ENCODE results near the gene LRCH4.
"Not testable (repeated sequence)": the region's sequence is repeated elsewhere in the genome, so short reads cannot be mapped to it uniquely, and the experiment has no call there.

The LRCH4 gene

DNA sequence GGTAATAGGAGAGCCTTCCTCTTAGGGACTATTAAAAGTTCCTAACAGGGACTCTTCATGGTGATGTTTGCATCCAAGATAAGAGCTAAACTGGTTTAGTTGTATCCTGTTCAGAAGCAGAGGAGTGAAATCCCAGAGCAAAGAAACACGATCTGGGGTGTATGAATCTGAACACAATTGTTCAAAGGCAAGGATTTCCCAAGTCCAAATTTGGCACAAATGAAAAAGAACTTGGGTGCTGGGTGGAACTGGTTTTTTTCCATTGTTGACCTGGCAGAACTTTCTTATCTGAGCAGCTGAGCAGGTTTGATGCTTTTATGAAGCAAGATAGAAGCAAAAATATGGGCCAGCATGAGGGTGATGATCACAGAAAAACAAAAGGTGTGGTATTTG, 41.0 kb downstream of the LRCH4 start:
- DNase-seq (ENCODE audit: low read depth) = no peak

DNA sequence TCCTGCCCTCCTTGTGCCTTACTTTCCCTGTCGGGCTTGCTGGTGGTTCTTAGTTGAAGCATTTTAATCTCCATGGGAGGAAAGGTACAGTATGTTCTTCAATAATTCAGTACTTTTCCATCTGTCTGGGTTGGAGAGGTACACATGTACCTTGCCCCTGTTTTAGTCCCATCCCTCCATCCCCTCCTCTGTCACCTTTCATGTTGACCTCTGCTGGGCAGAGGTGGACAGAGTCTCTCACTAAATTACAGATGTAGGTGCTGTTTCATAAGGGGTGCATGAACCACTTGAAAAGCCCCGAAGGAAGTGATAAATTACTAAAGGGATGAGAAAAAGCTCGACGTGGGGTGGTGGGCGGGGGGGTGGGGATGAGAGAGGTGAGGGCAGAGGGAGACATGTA, 41.5 kb downstream of the LRCH4 start:
- no peak for DNase-seq (ENCODE audit: low read depth)

DNA sequence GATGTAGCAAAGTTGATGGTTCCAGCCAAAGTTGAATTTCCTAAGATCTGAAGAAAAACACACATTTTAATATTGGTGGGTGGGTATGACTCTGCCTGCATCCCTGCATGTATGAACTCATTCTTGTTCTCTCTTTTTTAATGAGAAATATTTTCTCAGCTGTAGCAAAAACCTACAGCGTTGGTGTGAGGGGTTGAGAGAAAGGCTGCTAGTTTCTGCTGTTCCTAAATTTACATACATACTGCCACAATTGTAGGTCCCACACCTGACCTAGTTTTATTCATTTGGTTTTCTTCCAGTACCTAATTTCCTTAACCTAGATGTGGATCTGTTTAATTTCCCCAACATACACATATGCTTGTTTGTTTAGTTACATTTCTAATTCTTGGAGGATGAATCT, 42.3 kb downstream of the LRCH4 start:
- DNase-seq (ENCODE audit: low read depth) = no peak

DNA sequence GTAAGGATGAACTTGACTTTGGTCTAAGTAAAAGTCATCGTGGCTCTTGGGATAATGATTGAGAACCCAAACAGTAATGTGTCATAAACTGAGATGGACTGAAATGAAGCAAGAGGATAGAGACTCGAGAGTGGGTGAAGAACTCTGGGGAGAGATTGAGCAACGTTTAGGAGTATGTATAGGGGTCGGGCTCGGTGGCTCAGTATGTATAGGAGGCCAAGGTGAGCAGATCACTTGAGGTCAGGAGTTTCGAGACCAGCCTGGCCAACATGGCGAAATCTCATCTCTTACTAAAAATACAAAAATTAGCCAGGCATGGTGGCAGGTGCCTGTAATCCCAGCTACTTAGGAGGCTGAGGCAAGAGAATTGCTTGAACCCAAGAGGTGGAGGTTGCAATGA, 44.6 kb downstream of the LRCH4 start:
- DNase-seq (ENCODE audit: low read depth) = not testable (repeated sequence)

DNA sequence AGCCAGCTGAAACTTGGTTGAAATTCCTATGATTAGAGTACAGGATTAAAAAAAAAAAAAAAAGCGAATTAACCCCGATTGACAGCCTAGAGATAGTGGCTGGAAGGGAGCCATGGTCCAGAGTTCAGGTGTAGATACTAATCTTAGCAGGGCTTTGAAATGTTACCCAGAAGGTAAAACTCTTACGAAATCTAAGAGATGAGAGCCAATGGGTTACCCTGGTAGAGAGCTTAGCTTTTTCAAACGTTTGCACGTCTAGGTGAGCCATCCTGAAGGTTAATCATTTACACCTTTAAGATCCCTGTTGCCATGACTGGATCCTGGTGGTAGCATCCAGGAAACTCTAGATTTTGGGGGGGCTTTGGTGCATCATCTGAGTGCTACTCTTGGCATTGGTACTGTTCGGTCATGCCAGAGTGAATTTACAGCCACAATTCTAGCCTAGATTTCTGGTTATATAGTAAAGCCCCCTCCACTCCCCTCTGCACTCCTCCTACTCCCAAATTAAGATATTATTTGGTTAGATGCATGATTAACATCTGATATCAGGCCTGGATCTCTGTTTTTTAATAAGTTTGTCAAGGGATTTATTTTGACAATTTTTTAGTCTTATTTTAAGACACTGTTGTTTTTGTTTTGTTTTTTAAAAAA, 45.7 kb downstream of the LRCH4 start:
- DNase-seq (ENCODE audit: low read depth) = no peak

DNA sequence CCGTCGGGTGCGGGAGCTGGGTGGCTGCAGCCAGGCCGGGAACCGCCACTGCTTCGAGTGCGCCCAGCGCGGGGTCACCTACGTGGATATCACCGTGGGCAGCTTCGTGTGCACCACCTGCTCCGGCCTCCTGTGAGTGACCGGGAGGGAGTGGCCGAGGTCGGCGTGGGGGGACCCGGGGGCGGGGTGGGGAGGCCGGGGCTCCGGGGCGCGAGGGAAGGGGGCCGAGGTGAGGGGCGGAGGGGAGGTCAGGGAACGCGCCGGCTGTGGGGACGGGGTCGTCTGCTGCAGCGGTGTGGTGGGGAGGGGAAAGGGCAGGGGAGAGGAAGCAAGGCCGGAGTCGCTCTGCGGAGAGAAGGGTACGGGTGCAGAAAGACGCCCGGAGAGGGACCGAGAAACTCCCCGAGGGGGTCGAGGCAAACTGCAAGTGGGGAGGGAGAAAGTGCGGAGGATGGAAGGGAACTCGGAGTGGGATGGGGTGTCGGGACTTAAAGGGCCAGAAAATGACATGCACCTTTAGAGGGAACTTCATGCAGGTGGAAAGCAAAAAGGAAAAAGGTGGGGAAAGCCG, 46.4 kb downstream of the LRCH4 start:
- no peak for DNase-seq (ENCODE audit: low read depth)

DNA sequence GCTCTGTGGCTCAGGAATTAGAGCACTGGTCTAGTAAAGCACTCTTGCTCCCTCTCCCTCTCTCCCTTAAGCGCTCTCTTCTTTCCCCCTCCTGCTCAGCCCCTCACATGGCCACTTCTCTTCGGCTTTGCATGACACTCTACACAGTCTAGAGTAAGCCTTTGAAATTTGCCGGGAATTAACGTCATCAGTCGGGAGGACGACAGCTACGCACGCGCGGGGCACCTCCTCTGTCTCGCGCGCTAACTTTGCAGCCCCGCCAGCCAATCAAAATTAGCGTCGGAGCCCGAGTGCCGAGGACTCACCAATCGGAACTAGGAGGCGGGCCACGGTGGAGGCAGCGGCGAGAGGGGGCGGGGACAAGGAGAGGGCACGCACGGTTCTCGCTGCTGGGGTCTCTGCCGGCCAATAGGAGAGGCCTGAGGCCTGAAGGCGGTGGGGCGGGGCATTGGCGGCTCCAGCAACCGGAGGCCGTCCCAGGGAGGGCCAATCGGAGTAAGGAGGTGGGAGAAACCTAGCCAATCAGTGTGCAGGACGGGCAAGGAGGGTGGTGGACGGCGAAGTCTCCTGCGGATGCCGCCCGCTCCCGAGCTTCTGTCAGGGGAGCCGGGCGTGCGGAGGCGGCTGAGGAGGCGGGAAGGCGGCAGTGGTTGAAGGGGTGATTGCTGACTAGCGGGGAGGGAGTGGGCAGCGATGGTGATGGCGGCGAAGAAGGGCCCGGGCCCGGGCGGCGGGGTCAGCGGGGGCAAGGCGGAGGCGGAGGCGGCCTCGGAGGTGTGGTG, 47.1 kb downstream of the LRCH4 start, which contains the start of gene AGFG2:
Gene AGFG2 (plus strand): TSS at position 550 of the 782 bp plus-strand sequence. CDS start 144 bp downstream, at position 694.
- DNase-seq (ENCODE audit: low read depth) = peak; percentile 100

DNA sequence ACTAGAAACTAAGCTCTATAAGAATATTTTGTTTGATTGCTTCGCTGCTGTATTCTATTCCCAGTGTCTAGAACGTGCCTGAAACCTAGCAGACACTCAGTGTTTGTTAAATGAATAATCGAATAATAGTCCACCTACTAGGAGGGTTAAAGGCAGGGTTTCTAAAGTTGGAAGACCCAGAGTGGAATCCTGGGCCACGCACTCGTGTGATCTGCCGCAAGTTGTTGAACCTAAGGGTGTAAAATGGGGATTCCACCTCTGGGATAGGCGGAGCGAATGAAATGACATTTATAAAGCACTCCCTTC, 47.6 kb downstream of the LRCH4 start:
- no peak for DNase-seq (ENCODE audit: low read depth)

DNA sequence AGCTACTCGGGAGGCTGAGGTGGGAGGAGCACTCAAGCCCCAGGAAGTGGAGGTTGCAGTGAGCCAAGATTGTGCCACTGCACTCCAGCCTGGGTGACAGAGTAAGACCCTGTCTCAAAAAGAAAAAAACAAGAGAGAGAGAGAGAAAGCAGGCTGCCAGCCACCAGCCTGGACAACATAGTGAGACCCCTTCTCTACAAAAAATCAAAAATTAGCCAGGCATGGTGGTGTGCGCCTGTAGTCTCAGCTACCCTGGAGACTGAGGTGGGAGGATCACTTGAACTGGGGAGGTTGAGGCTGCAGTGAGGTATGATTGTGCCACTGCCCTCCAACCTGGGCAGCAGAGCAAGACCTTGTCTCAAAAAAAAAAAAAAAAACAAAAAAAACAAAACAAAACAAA, 49.2 kb downstream of the LRCH4 start:
- not testable (repeated sequence) for DNase-seq (ENCODE audit: low read depth)

DNA sequence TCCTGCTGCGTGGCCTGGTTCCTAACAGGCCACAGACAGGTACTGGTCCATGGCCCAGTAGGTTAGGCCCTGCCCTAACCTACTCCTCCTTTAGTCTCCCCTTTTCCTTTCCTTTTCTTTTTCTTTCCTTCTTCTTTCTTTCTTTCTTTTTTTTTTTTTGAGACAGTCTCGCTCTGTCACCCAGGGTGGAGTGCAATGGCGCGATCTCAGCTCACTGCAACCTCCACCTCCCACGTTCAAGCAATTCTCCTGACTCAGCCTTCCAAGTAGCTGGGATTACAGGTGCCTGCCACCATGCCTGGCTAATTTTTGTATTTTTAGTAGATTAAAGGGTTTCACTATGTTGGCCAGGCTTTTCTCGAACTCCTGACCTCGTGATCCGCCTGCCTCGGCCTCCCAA, 49.9 kb downstream of the LRCH4 start:
- not testable (repeated sequence) for DNase-seq (ENCODE audit: low read depth)

DNA sequence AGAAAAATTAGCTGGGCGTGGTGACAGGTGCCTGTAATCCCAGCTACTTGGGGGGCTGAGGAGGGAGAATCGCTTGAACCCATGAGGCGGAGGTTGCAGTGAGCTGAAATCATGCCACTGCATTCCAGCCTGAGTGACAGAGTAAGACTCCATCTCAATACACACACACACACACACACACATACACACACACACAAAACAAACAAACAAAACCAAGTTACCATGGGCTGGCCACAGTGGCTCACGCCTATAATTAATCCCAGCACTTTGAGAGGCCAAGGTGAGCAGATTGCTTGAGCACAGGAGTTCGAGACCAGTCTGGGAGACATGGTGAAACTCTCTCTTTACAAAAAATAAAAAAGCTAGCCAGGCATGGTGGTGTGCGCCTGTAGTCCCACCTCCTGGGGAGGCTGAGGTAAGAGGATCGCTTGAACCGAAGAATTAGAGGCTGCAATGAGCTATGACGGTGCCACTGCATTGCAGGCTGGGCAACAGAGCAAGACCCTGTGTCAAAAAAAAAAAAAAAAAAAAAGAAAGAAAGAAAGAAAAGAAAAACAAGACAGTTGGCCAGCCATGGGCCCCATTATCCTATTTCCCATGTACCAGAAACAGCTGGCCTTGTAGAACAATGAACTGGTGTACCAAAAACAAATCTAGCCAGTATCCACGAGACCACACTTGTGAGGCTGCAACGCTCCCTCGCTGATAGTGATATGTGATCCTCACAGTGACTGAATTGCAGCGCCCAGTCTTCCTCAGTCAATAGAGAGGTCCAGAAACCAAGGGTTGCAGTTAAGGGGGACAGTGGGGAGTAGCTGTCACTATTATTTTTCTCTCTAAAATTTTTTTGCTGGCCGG, 53.5 kb downstream of the LRCH4 start:
- no peak for DNase-seq (ENCODE audit: low read depth)

DNA sequence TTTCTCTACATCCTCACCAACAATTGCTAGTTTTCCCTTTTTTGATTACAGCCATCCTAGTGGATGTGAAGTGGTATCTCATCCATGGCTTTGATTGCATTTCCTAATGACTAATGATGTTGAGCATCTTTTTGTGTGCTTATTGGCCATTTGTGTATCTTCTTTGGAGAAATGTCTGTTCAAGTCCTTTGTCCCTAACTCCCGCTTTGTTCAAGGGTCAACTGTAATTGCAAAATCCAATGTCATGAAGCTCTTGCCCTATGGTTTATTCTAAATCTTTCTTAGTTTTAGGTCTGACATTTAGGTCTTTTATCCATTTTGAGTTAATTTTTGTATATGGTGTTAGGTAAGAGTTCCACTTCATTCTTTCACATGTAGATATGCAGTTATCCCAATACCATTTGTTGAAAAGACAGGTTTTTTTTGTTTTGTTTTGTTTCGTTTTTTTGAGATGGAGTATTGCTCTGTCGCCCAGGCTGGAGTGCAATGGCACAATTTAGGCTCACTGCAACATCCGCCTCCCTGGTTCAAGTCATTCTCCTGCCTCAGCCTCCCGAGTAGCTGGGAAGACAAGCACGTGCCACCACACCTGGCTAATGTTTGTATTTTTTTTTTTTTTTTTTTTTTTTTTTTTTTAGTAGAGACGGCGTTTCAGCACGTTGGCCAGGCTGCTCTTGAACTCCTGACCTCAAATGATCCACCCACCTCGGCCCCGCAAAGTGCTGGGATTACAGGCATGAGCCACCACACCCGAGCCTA, 57.6 kb downstream of the LRCH4 start:
- not testable (repeated sequence) for DNase-seq (ENCODE audit: low read depth)

Measured in T-helper 22 cell (primary cell).